ENCODE measurements around the gene MAF. TPM values are rescaled to one million over a fixed set of nuclear protein-coding genes. Genes with fewer than 3 reads are reported as not detected.

The MAF gene
- polyA plus RNA-seq, 4 donors: 23.7 to 268 (median 62.7) TPM

- Histone ChIP-seq H3K4me3 (ENCODE audit: low read depth in 1 of 3, low read length in 3 of 3) (peak overlapping the region; percentile 69 to 95 (median 76)), H3K4me1 (ENCODE audit: control insufficient read depth in 3 of 3, insufficient read depth in 2 of 3, low read depth in 1 of 3, low read length in 2 of 3) (peaks cover 0 to 8% (median 3%) of the 10 kb centered on the region in 3 donors), H3K36me3 (ENCODE audit: control insufficient read depth in 3 of 3, insufficient read depth in 2 of 3, low read depth in 1 of 3, low read length in 3 of 3) (peaks cover 0 to 11% (median 6%) of the 10 kb centered on the region in 3 donors), H3K9me3 (ENCODE audit: control insufficient read depth in 2 of 2, insufficient read depth in 1 of 2, low read depth in 1 of 2, low read length in 1 of 2) (no peaks in the 10 kb centered on the region), H3K27me3 (ENCODE audit: control insufficient read depth in 3 of 3, insufficient read depth in 3 of 3, low read length in 3 of 3) (no peaks in the 10 kb centered on the region), H3K27ac (ENCODE audit: low read depth in 1 of 3, low read length in 2 of 3) (peak overlapping the region; percentile 92 to 100 (median 96))
- FAIRE-seq (no peak), DNase-seq (peak; percentile 43 to 84)
- 0 to 1% (median 0%) methylated on average over 52 to 80 of the region's 84 CpGs for WGBS, 3 donors
Measured at GRCh38 chr16:79599837-79600637, 500 bp downstream of the MAF start.

- H3K9me3 ChIP-seq (ENCODE audit: control insufficient read depth in 2 of 2, insufficient read depth in 1 of 2, low read depth in 1 of 2, low read length in 1 of 2): no peaks in the 10 kb centered on the region
- H3K27me3 ChIP-seq (ENCODE audit: control insufficient read depth in 3 of 3, insufficient read depth in 3 of 3, low read length in 3 of 3): no peaks in the 10 kb centered on the region
- peak; percentile 29 to 71 for DNase-seq
- peaks cover 0 to 12% (median 8%) of the 10 kb centered on the region in 3 donors for H3K36me3 ChIP-seq (ENCODE audit: control insufficient read depth in 3 of 3, insufficient read depth in 2 of 3, low read depth in 1 of 3, low read length in 3 of 3)
- peak overlapping the region; percentile 69 to 83 (median 76) for H3K4me3 ChIP-seq (ENCODE audit: low read depth in 1 of 3, low read length in 3 of 3)
- H3K27ac ChIP-seq (ENCODE audit: low read depth in 1 of 3, low read length in 2 of 3): peak overlapping the region; percentile 92 to 100 (median 96)
- H3K4me1 ChIP-seq (ENCODE audit: control insufficient read depth in 3 of 3, insufficient read depth in 2 of 3, low read depth in 1 of 3, low read length in 2 of 3): peaks cover 0 to 8% (median 3%) of the 10 kb centered on the region in 3 donors
- 0 to 5% (median 2%) methylated on average over 52 to 79 of the region's 79 CpGs for WGBS, 3 donors
- FAIRE-seq: no peak
Measured at GRCh38 chr16:79599256-79599836, 1.2 kb downstream of the MAF start.

- Histone ChIP-seq H3K27me3 (ENCODE audit: control insufficient read depth in 3 of 3, insufficient read depth in 3 of 3, low read length in 3 of 3) (no peaks in the 10 kb centered on the region), H3K4me3 (ENCODE audit: low read depth in 1 of 3, low read length in 3 of 3) (peak overlapping the region; percentile 69 to 92 (median 76)), H3K36me3 (ENCODE audit: control insufficient read depth in 3 of 3, insufficient read depth in 2 of 3, low read depth in 1 of 3, low read length in 3 of 3) (peaks cover 0 to 13% (median 9%) of the 10 kb centered on the region in 3 donors), H3K27ac (ENCODE audit: low read depth in 1 of 3, low read length in 2 of 3) (peak overlapping the region; percentile 90 to 94 (median 90)), H3K4me1 (ENCODE audit: control insufficient read depth in 3 of 3, insufficient read depth in 2 of 3, low read depth in 1 of 3, low read length in 2 of 3) (peaks cover 0 to 8% (median 3%) of the 10 kb centered on the region in 3 donors), H3K9me3 (ENCODE audit: control insufficient read depth in 2 of 2, insufficient read depth in 1 of 2, low read depth in 1 of 2, low read length in 1 of 2) (no peaks in the 10 kb centered on the region)
- FAIRE-seq: no peak
- DNase-seq: peak; percentile 68 to 72
- 1% methylated on average over 41 to 51 of the region's 51 CpGs for WGBS, 3 donors
Measured at GRCh38 chr16:79598348-79599181, 2.0 kb downstream of the MAF start.

- Histone ChIP-seq H3K36me3 (ENCODE audit: control insufficient read depth in 3 of 3, insufficient read depth in 2 of 3, low read depth in 1 of 3, low read length in 3 of 3) (peaks cover 0 to 13% (median 11%) of the 10 kb centered on the region in 3 donors), H3K9me3 (ENCODE audit: control insufficient read depth in 2 of 2, insufficient read depth in 1 of 2, low read depth in 1 of 2, low read length in 1 of 2) (no peaks in the 10 kb centered on the region), H3K27me3 (ENCODE audit: control insufficient read depth in 3 of 3, insufficient read depth in 3 of 3, low read length in 3 of 3) (no peaks in the 10 kb centered on the region), H3K4me1 (ENCODE audit: control insufficient read depth in 3 of 3, insufficient read depth in 2 of 3, low read depth in 1 of 3, low read length in 2 of 3) (peaks cover 0 to 7% (median 3%) of the 10 kb centered on the region in 3 donors), H3K4me3 (ENCODE audit: low read depth in 1 of 3, low read length in 3 of 3) (peak overlapping the region; percentile 69 to 92 (median 76)), H3K27ac (ENCODE audit: low read depth in 1 of 3, low read length in 2 of 3) (peak overlapping the region; percentile 55 to 94 (median 90))
- peak in 1 of 2 donors; percentile 30 for DNase-seq
- no peak for FAIRE-seq
- 8 to 31% (median 29%) methylated on average over 3 of the region's 3 CpGs for WGBS, 3 donors
Measured at GRCh38 chr16:79598063-79598347, 2.5 kb downstream of the MAF start.

- 46 to 47% (median 47%) methylated on average over 5 of the region's 5 CpGs for WGBS, 3 donors
- H3K27ac ChIP-seq (ENCODE audit: low read depth in 1 of 3, low read length in 2 of 3): peak overlapping the region; percentile 70 to 94 (median 90)
- H3K9me3 ChIP-seq (ENCODE audit: control insufficient read depth in 2 of 2, insufficient read depth in 1 of 2, low read depth in 1 of 2, low read length in 1 of 2): no peaks in the 10 kb centered on the region
- peaks cover 0 to 13% (median 11%) of the 10 kb centered on the region in 3 donors for H3K36me3 ChIP-seq (ENCODE audit: control insufficient read depth in 3 of 3, insufficient read depth in 2 of 3, low read depth in 1 of 3, low read length in 3 of 3)
- H3K4me1 ChIP-seq (ENCODE audit: control insufficient read depth in 3 of 3, insufficient read depth in 2 of 3, low read depth in 1 of 3, low read length in 2 of 3): peaks cover 0 to 3% (median 2%) of the 10 kb centered on the region in 3 donors
- peak overlapping the region; percentile 69 to 92 (median 76) for H3K4me3 ChIP-seq (ENCODE audit: low read depth in 1 of 3, low read length in 3 of 3)
- peak in 1 of 2 donors; percentile 28 for DNase-seq
- no peaks in the 10 kb centered on the region for H3K27me3 ChIP-seq (ENCODE audit: control insufficient read depth in 3 of 3, insufficient read depth in 3 of 3, low read length in 3 of 3)
- no peak for FAIRE-seq
Measured at GRCh38 chr16:79597277-79598062, 3.1 kb downstream of the MAF start.

GRCh38 chr16:79595931-79596450 lies 4.5 kb downstream of the MAF start:
- H3K36me3 ChIP-seq (ENCODE audit: control insufficient read depth in 3 of 3, insufficient read depth in 2 of 3, low read depth in 1 of 3, low read length in 3 of 3): peaks cover 0 to 13% (median 11%) of the 10 kb centered on the region in 3 donors
- DNase-seq (peak in 1 of 2 donors; percentile 50), FAIRE-seq (no peak)
- no peaks in the 10 kb centered on the region for H3K4me1 ChIP-seq (ENCODE audit: control insufficient read depth in 3 of 3, insufficient read depth in 2 of 3, low read depth in 1 of 3, low read length in 2 of 3)
- 62 to 76% (median 71%) methylated on average over 7 of the region's 7 CpGs for WGBS, 3 donors
- no peaks in the 10 kb centered on the region for H3K27me3 ChIP-seq (ENCODE audit: control insufficient read depth in 3 of 3, insufficient read depth in 3 of 3, low read length in 3 of 3)
- H3K4me3 ChIP-seq (ENCODE audit: low read depth in 1 of 3, low read length in 3 of 3): peak overlapping the region; percentile 11 to 92 (median 53)
- no peaks in the 10 kb centered on the region for H3K9me3 ChIP-seq (ENCODE audit: control insufficient read depth in 2 of 2, insufficient read depth in 1 of 2, low read depth in 1 of 2, low read length in 1 of 2)
- peak overlapping the region; percentile 67 to 90 (median 73) for H3K27ac ChIP-seq (ENCODE audit: low read depth in 1 of 3, low read length in 2 of 3)

GRCh38 chr16:79595231-79595641 lies 5.3 kb downstream of the MAF start:
- FAIRE-seq (peak; percentile 30), DNase-seq (no peak)
- H3K27me3 ChIP-seq (ENCODE audit: control insufficient read depth in 3 of 3, insufficient read depth in 3 of 3, low read length in 3 of 3): no peaks in the 10 kb centered on the region
- 49 to 62% (median 58%) methylated on average over 5 of the region's 5 CpGs for WGBS, 3 donors
- no peaks in the 10 kb centered on the region for H3K9me3 ChIP-seq (ENCODE audit: control insufficient read depth in 2 of 2, insufficient read depth in 1 of 2, low read depth in 1 of 2, low read length in 1 of 2)
- peak overlapping the region in 2 of 3 donors; percentile 59 to 90 for H3K27ac ChIP-seq (ENCODE audit: low read depth in 1 of 3, low read length in 2 of 3)
- H3K36me3 ChIP-seq (ENCODE audit: control insufficient read depth in 3 of 3, insufficient read depth in 2 of 3, low read depth in 1 of 3, low read length in 3 of 3): peaks cover 0 to 13% (median 11%) of the 10 kb centered on the region in 3 donors
- H3K4me3 ChIP-seq (ENCODE audit: low read depth in 1 of 3, low read length in 3 of 3): peak overlapping the region in 2 of 3 donors; percentile 53 to 92
- H3K4me1 ChIP-seq (ENCODE audit: control insufficient read depth in 3 of 3, insufficient read depth in 2 of 3, low read depth in 1 of 3, low read length in 2 of 3): peaks cover 0 to 5% (median 0%) of the 10 kb centered on the region in 3 donors
